Activated T-cell treated with anti-CD3 and anti-CD28 coated beads, Interleukin-2, amount 50 U/mL, for 24 hours (primary cell): ENCODE results near the gene MROH7.

Experiments used
- DNase-seq: peaks from one replicate; pipeline ENCODE4 v3.0.0-alpha.2; 2020
- H3K27ac Mint-ChIP-seq: 2 replicates; pipeline ENCODE4 v1.8.0; 2020; ENCODE audit warnings: mild to moderate bottlenecking, mixed read lengths
- H3K27me3 Mint-ChIP-seq: 2 replicates; pipeline ENCODE4 v1.8.0; 2020; ENCODE audit warnings: mixed read lengths
- H3K36me3 Mint-ChIP-seq: 2 replicates; pipeline ENCODE4 v1.8.0; 2020; ENCODE audit warnings: low read depth, mixed read lengths
- H3K4me1 Mint-ChIP-seq: 2 replicates; pipeline ENCODE4 v1.8.0; 2020; ENCODE audit warnings: low read depth, mixed read lengths
- H3K4me3 Mint-ChIP-seq: 2 replicates; pipeline ENCODE4 v1.8.0; 2020; ENCODE audit warnings: mild to moderate bottlenecking, moderate library complexity, mixed read lengths
- H3K9me3 Mint-ChIP-seq: 2 replicates; pipeline ENCODE4 v1.8.0; 2020; ENCODE audit warnings: mixed read lengths

The MROH7 gene

GRCh38 chr1:54710841-54711240, 69.3 kb downstream of the MROH7 start:
- H3K4me3 Mint-ChIP-seq: no peak overlapping the region
- peaks cover 2% of the 10 kb centered on the region for H3K36me3 Mint-ChIP-seq
- peaks cover 9% of the 10 kb centered on the region for H3K4me1 Mint-ChIP-seq
- no peak overlapping the region for H3K27ac Mint-ChIP-seq
- no peak for DNase-seq
- no peaks in the 10 kb centered on the region for H3K9me3 Mint-ChIP-seq
- peaks cover 15% of the 10 kb centered on the region for H3K27me3 Mint-ChIP-seq

DNA sequence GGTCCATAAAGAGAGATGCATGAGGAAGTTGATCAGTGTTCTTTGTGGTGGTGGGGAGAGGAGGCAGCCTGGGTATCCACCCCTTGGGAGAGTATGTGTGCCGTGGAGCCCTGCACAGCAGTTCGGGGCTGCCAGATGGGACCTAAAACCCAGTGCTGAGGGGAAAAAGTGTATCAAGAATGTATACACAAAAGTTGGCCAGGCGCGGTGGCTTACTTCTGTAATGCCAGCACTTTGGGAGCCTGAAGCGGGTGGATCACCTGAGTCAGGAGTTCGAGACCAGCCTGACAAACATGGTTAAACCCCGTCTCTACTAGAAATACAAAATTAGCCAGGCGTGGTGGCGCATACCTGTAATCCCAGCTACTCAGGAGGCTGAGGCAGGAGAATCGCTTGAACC, 70.0 kb downstream of the MROH7 start:
- no peak overlapping the region for H3K4me3 Mint-ChIP-seq
- H3K9me3 Mint-ChIP-seq: no peaks in the 10 kb centered on the region
- no peak overlapping the region for H3K27ac Mint-ChIP-seq

GRCh38 chr1:54714881-54715492, 73.4 kb downstream of the MROH7 start:
- Mint-ChIP-seq H3K27ac (peak overlapping the region; percentile 99), H3K27me3 (no peaks in the 10 kb centered on the region), H3K9me3 (no peaks in the 10 kb centered on the region), H3K4me1 (peaks cover 34% of the 10 kb centered on the region), H3K4me3 (peak overlapping the region; percentile 92), H3K36me3 (peaks cover 41% of the 10 kb centered on the region)
- DNase-seq: no peak

More for the DNA sequence above, 70.0 kb downstream of the MROH7 start:
- peaks cover 9% of the 10 kb centered on the region for H3K36me3 Mint-ChIP-seq
- peaks cover 15% of the 10 kb centered on the region for H3K27me3 Mint-ChIP-seq
- DNase-seq: no peak
- H3K4me1 Mint-ChIP-seq: peaks cover 11% of the 10 kb centered on the region

- peaks cover 48% of the 10 kb centered on the region for H3K36me3 Mint-ChIP-seq
- H3K9me3 Mint-ChIP-seq: no peaks in the 10 kb centered on the region
- H3K27me3 Mint-ChIP-seq: no peaks in the 10 kb centered on the region
- H3K27ac Mint-ChIP-seq: peak within 1 kb of the TSS; percentile 99
- peaks cover 34% of the 10 kb centered on the region for H3K4me1 Mint-ChIP-seq
- peak; percentile 94 for DNase-seq
- H3K4me3 Mint-ChIP-seq: peak within 1 kb of the TSS; percentile 92
These were observed 74.1 kb downstream of the MROH7 start, which contains the start of gene TTC4 for GRCh38 chr1:54715493-54716298. TSS of gene TTC4 (plus strand) at chr1:54715861. CDS start at chr1:54715909, 48 bp downstream.

- DNase-seq: no peak
- H3K9me3 Mint-ChIP-seq: no peaks in the 10 kb centered on the region
- no peaks in the 10 kb centered on the region for H3K27me3 Mint-ChIP-seq
- peak overlapping the region; percentile 92 for H3K4me3 Mint-ChIP-seq
- peak overlapping the region; percentile 99 for H3K27ac Mint-ChIP-seq
- peaks cover 55% of the 10 kb centered on the region for H3K36me3 Mint-ChIP-seq
- H3K4me1 Mint-ChIP-seq: peaks cover 37% of the 10 kb centered on the region
These were observed 74.9 kb downstream of the MROH7 start for GRCh38 chr1:54716299-54717047.

- Mint-ChIP-seq H3K36me3 (peaks cover 96% of the 10 kb centered on the region), H3K9me3 (no peaks in the 10 kb centered on the region), H3K4me1 (peaks cover 25% of the 10 kb centered on the region), H3K4me3 (no peak overlapping the region), H3K27ac (no peak overlapping the region), H3K27me3 (no peaks in the 10 kb centered on the region)
- DNase-seq: no peak
These were observed 80.1 kb downstream of the MROH7 start for GRCh38 chr1:54721719-54722118.

- H3K27me3 Mint-ChIP-seq: no peaks in the 10 kb centered on the region
- no peaks in the 10 kb centered on the region for H3K9me3 Mint-ChIP-seq
- H3K4me1 Mint-ChIP-seq: peaks cover 9% of the 10 kb centered on the region
- DNase-seq: no peak
- no peak overlapping the region for H3K4me3 Mint-ChIP-seq
- no peak overlapping the region for H3K27ac Mint-ChIP-seq
- peaks cover 97% of the 10 kb centered on the region for H3K36me3 Mint-ChIP-seq
These were observed 82.4 kb downstream of the MROH7 start for GRCh38 chr1:54723985-54724384.

- Mint-ChIP-seq H3K4me3 (no peak overlapping the region), H3K27me3 (no peaks in the 10 kb centered on the region), H3K27ac (no peak overlapping the region), H3K36me3 (peaks cover 99% of the 10 kb centered on the region), H3K4me1 (peaks cover 3% of the 10 kb centered on the region), H3K9me3 (no peaks in the 10 kb centered on the region)
- DNase-seq: no peak
These were observed 83.2 kb downstream of the MROH7 start for GRCh38 chr1:54724771-54725170.

DNA sequence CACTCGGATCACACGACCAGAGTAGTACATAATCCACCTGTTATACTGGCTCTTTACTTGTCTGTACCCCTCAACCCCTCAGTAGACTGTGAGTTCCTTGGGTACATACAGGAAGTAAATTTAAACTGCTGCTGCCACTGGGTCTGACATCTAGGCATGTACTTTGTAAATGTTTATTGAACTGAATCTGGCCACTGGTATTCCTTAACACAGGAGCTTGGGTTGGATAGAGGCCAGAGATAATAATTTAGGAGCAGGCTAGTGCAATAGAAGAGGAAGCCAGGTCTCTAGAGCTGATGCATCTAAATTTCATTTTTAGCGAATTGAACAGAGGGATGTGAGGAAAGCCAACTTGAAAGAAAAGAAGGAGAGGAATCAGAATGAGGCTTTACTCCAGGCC, 86.4 kb downstream of the MROH7 start:
- Mint-ChIP-seq H3K36me3 (peaks cover 89% of the 10 kb centered on the region), H3K27me3 (no peaks in the 10 kb centered on the region), H3K9me3 (no peaks in the 10 kb centered on the region), H3K27ac (peak overlapping the region; percentile 27), H3K4me1 (peaks cover 1% of the 10 kb centered on the region), H3K4me3 (no peak overlapping the region)
- no peak for DNase-seq

GRCh38 chr1:54736685-54737084, 95.1 kb downstream of the MROH7 start:
- Mint-ChIP-seq H3K36me3 (peaks cover 84% of the 10 kb centered on the region), H3K27ac (peak overlapping the region; percentile 27), H3K4me3 (no peak overlapping the region), H3K9me3 (no peaks in the 10 kb centered on the region), H3K4me1 (no peaks in the 10 kb centered on the region), H3K27me3 (no peaks in the 10 kb centered on the region)
- no peak for DNase-seq

DNA sequence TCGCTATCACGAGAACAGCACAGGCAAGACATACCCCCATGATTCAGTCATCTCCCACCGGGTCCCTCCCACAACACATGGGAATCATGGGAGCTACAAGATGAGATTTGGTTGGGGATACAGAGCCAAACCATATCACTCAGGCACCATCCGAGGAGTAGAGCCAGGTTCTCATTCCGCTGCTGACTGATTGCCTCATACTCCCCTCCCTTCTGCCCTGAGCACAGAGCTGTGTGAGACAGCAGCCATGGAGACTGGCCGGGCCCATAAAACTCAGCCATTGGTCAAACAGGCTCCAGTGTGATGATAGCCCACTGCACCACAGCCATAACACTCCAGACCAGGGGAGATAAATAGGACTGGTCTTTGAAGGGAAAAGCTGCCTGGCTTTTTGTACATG, 96.7 kb downstream of the MROH7 start:
- peaks cover 97% of the 10 kb centered on the region for H3K36me3 Mint-ChIP-seq
- no peak for DNase-seq
- H3K27ac Mint-ChIP-seq: no peak overlapping the region
- H3K4me1 Mint-ChIP-seq: no peaks in the 10 kb centered on the region
- no peaks in the 10 kb centered on the region for H3K27me3 Mint-ChIP-seq
- H3K9me3 Mint-ChIP-seq: no peaks in the 10 kb centered on the region
- no peak overlapping the region for H3K4me3 Mint-ChIP-seq

DNA sequence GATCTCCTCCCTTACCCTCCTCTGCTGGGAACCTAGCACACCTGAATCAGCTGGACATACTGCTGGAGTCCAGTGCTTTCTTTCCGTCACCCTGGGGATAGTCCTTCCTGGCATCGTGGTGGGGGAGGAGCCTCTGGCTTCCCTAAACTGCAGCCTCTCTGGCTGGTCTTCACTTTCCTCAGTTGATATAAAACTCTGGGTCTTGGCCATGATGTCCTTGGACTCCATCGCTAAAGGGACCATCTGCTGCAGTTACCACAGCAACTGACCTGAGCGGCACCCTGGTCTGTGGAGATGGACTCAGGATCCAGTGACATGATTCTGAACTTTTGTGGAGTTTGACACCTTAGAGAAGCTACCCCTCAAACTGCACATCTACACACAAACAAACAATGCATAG, 99.9 kb downstream of the MROH7 start:
- H3K36me3 Mint-ChIP-seq: peaks cover 82% of the 10 kb centered on the region
- no peak overlapping the region for H3K27ac Mint-ChIP-seq
- H3K4me1 Mint-ChIP-seq: no peaks in the 10 kb centered on the region
- H3K9me3 Mint-ChIP-seq: no peaks in the 10 kb centered on the region
- no peaks in the 10 kb centered on the region for H3K27me3 Mint-ChIP-seq
- H3K4me3 Mint-ChIP-seq: no peak overlapping the region
- no peak for DNase-seq

GRCh38 chr1:54742282-54742681, 100.7 kb downstream of the MROH7 start:
- H3K27ac Mint-ChIP-seq: no peak overlapping the region
- H3K36me3 Mint-ChIP-seq: peaks cover 74% of the 10 kb centered on the region

GRCh38 chr1:54743416-54744226, 102.0 kb downstream of the MROH7 start:
- H3K27ac Mint-ChIP-seq: no peak overlapping the region
- H3K27me3 Mint-ChIP-seq: no peaks in the 10 kb centered on the region
- H3K4me1 Mint-ChIP-seq: no peaks in the 10 kb centered on the region
- H3K36me3 Mint-ChIP-seq: peaks cover 61% of the 10 kb centered on the region
- DNase-seq: no peak
- no peaks in the 10 kb centered on the region for H3K9me3 Mint-ChIP-seq
- no peak overlapping the region for H3K4me3 Mint-ChIP-seq

More at GRCh38 chr1:54742282-54742681, 100.7 kb downstream of the MROH7 start:
- DNase-seq: no peak
- Mint-ChIP-seq H3K4me3 (no peak overlapping the region), H3K27me3 (no peaks in the 10 kb centered on the region), H3K4me1 (no peaks in the 10 kb centered on the region), H3K9me3 (no peaks in the 10 kb centered on the region)
